Fibroblast of mammary gland (primary cell): Measurements from ENCODE around the gene PPP1R2.

ENCODE experiments used
- DNase-seq: peaks from one replicate; pipeline ENCODE4 v3.0.0-alpha.2; 2010; ENCODE audit warnings: low read depth
- H3K4me3 ChIP-seq: 2 replicates; pipeline ENCODE4 v1.5.1; 2011; ENCODE audit warnings: low read depth, mild to moderate bottlenecking, low read length, moderate library complexity; ENCODE audit not compliant: control insufficient read depth
- CTCF ChIP-seq: conservative IDR thresholded peaks from 2 replicates; pipeline ENCODE4 v1.5.1; 2011; ENCODE audit warnings: low read depth, low read length, inconsistent platforms; ENCODE audit not compliant: control insufficient read depth, insufficient read depth

Gene PPP1R2

GRCh38 chr3:195543500-195544229 lies 540 bp upstream of the PPP1R2 start:
- DNase-seq: no peak
- H3K4me3 ChIP-seq: peak overlapping the region; percentile 71
- no peak for TF ChIP-seq CTCF

GRCh38 chr3:195542316-195542697 lies 818 bp downstream of the PPP1R2 start:
- TF ChIP-seq CTCF: no peak
- H3K4me3 ChIP-seq: peak overlapping the region; percentile 78
- DNase-seq: no peak

- no peak for TF ChIP-seq CTCF
- no peak overlapping the region for H3K4me3 ChIP-seq
- DNase-seq: no peak
Measured at GRCh38 chr3:195540511-195540910, 2.6 kb downstream of the PPP1R2 start.

- no peak for DNase-seq
- no peak for TF ChIP-seq CTCF
- H3K4me3 ChIP-seq: no peak overlapping the region
Measured at GRCh38 chr3:195540027-195540426, 3.1 kb downstream of the PPP1R2 start.

GRCh38 chr3:195539479-195539878 lies 3.6 kb downstream of the PPP1R2 start:
- no peak overlapping the region for H3K4me3 ChIP-seq
- TF ChIP-seq CTCF: no peak
- DNase-seq: no peak

- no peak for TF ChIP-seq CTCF
- H3K4me3 ChIP-seq: no peak overlapping the region
- DNase-seq: no peak
Measured at GRCh38 chr3:195537995-195538394, 5.1 kb downstream of the PPP1R2 start.

GRCh38 chr3:195535293-195535692 lies 7.8 kb downstream of the PPP1R2 start:
- TF ChIP-seq CTCF: no peak
- no peak for DNase-seq
- no peak overlapping the region for H3K4me3 ChIP-seq
